GM21723 (cell line): ENCODE measurements around the gene CETN2.
"Not testable (repeated sequence)": the region's sequence is repeated elsewhere in the genome, so short reads cannot be mapped to it uniquely, and the experiment has no call there.

Experiments used
- ATAC-seq: cut with Tn5 transposase; IDR thresholded peaks from one replicate; pipeline ENCODE4 v1.9.1; 2021; ENCODE audit warnings: mild to moderate bottlenecking, moderate library complexity; ENCODE audit not compliant: unreplicated experiment

The CETN2 gene

GRCh38 chrX:152830312-152831305, at the start of gene CETN2, which contains the start of gene NSDHL:
Gene CETN2, minus strand, starts transcription at chrX:152830757. Its CDS starts 47 bp downstream, at chrX:152830710.
Gene NSDHL, plus strand, starts transcription at chrX:152831063. Its CDS starts 15,262 bp downstream, at chrX:152846325.
- peak; percentile 99 for ATAC-seq

DNA sequence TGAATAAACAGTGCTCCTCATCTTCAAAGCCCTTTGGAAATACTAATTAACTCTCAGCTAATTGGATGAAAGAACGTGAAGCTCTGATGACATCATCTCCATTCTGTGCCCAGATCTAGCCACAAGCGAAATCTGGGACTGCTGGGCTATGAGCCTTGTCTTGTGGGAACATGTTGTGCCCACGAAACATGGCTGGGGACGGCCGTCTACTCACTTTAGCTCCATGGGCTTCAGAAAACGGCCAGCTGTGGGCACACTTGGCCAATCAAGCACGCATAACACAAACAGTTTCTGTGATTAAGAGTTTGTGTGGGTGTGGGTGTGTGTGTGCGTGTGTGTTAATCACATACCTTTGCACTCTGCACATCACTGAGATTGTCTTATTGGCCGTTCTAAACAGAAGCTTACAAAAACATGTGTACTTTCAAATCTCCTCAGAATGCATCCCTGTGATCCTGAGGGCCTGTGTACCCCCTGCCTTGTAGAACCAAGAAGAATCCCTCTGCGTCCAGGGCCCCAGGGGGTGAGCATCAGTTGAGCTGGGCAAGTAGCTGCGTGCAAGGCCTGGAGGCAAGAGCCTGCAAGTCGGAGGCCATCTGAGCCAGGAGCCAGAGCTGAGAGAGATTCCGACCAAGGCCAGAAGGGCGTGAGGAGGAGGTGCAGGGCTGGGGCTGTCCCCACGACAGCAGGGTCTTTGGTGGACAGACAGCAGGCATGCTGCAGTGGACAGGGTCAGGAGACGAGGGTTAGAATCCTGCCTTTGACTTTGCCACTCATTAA, 48.6 kb upstream of the CETN2 start:
- ATAC-seq, result no peak

GRCh38 chrX:152876931-152877840, 46.6 kb upstream of the CETN2 start:
- no peak for ATAC-seq

DNA sequence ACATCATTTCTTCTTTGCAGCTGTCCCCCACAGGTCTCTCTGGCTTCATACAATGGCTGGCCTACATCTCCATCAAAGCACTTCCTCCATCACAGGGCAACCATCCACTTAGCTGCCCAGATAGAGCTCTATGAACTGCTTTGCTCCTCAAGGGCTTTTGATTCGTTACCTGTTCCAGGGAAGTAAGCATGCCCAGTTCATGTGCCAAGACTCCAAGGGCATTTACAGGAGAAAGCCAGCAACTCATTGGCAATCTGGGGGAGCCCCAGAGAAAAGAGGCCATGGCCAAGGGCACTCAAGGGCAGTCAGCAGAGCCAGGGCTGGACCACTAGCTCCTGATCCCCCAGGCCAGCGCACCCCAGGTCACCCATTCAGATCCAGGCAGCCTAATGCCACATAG, 42.8 kb upstream of the CETN2 start:
- no peak for ATAC-seq

DNA sequence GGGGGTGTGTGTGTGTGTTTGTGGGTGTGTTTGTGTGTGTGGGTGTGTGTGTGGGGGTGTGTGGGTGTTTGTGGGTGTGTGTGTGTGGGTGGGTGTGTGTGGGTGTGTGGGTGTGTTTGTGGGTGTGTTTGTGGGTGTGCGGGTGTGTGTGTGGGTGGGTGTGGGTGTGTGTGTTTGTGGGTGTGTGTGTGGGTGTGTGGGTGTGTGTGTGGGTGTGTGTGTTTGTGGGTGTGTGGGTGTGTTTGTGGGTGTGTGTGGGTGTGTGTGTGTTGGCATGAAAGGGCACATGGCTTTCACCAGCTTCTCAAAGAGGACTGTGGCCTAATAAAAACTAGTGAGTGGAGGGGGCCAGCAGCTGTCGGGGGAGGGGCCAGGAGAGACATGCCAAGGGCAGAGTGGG, 42.0 kb upstream of the CETN2 start:
- ATAC-seq, result no peak

GRCh38 chrX:152871260-152871659, 40.7 kb upstream of the CETN2 start:
- ATAC-seq, result no peak

DNA sequence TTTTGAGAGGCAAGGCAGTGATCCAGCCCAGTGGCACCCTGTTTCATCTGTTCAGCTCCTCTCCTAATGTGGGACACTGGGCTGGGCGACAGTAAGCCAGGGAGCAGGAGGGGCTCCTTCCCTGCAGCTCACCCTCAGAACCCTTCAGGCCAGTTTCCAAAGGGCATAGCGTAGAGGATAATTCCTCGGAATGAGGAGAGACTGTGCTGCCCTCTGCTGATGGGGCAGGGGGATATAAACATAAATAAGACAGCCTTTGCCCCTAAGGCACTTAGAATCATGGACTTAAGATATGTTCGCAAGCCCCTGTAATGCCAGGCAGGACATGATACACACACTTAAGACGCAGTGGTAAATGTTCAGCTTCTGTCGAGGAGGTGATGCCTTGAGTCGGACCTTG, 39.4 kb upstream of the CETN2 start:
- ATAC-seq, result no peak

- no peak for ATAC-seq
Measured at GRCh38 chrX:152866386-152866785, 35.8 kb upstream of the CETN2 start.

- ATAC-seq, result no peak
Measured at GRCh38 chrX:152865232-152865920, 34.8 kb upstream of the CETN2 start.

GRCh38 chrX:152861826-152862225, 31.3 kb upstream of the CETN2 start:
- ATAC-seq, result no peak

GRCh38 chrX:152861116-152861515, 30.6 kb upstream of the CETN2 start:
- no peak for ATAC-seq

DNA sequence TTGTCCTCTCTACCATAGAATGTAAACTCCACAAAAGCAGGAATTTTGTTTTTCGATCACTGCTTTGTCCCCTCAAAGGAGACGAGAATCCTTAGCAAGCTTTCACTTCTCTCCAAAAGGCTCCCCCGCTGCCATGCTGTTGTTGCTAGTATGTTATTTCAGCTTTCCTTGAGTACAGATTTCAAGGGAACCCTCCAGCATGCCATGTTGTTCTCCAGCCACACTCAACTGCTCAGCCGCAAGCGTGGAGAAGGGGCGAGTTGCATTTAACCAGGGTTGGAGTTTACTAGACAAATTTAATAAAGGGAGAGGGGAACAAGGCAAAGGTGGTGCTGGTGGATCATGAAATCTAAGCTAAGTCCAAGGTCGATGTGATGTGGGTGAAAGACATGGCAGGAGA, 23.4 kb upstream of the CETN2 start:
- no peak for ATAC-seq

- no peak for ATAC-seq
Measured at GRCh38 chrX:152850465-152850864, 19.9 kb upstream of the CETN2 start.

DNA sequence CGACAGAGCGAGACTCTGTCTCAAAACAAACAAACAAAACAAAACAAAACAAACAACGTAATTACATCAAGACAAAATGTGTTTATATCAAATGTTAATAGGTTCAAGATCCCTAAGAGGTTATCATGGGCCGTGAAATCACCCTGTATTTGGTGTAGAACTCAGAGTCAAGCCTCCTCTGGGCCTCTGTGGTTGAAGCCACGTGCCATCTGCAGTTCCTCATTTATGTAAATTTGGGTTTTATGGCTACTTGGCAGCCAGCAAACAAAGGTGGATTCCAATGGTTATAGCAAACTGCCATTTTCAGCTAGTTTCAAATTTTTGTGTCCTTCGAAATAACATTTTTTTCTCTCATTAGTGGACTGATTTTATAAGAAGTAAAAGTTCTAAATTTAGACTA, 16.7 kb upstream of the CETN2 start:
- no peak for ATAC-seq

DNA sequence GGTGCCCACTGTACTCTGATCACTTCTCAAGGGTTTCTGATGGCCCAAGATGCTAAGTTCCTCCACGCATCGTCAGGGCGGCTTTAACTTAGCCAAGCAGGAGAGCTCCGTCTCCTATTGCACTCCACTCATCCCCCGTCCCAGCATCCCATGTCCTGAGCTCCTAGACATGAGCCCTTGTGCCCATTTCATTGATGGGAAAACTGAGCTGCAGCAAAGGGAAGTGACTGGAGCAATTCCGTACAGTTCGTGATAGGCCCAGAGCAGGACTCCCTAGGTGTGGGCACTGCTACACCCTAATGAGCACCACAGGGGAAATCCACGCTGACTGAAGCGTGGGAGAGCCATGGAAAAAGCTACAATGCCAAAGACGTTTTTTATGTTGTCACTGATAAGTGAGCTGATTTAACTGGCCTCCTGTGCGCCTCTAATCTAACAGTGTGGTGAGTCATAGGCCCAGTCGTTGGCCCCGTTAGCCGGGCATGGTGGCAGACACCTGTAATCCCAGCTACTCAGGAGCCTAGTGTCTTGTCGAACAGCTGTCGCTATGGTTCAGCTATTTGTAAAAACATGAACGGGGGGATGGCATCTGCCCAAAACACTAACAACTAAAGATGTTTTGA, 15.2 kb upstream of the CETN2 start:
- no peak for ATAC-seq

DNA sequence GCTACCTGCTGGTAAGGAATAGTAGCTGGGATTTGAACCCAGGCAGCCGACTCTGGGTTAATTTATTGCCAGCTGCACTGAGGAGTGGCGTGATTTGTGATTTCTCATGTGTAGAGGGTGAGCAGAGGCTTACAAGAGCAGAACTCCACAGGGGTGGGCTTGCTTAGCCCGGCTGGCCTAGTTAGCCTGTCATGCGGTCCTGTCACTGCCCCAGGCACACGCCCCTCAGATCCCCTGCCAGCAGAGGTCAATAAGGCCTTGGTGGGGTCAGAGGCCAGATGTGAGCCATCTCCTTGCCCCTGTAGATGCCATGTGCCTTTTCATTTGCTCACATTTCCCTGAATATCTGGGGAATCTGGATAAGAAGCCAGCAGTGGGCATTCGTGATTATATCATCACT, 13.7 kb upstream of the CETN2 start:
- ATAC-seq, result no peak

DNA sequence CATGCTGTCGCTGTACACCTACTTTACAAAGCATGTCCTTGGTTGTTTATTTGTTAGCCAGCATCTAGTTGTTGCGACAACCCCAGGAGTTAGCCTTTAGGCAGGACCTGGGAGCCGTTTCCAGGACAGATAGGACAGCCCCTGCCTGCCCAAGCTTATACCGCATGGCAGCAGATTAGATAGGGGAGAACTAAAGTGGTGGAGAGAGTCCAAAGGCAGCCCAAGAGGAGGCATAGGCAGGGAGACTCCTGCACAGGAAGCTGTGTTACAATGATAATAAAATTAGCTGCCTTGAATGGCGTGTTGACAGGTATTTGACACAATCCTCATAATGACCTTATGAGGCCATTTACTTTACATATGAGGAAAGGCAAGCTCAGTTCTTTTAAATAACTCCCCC, 13.3 kb upstream of the CETN2 start:
- no peak for ATAC-seq

DNA sequence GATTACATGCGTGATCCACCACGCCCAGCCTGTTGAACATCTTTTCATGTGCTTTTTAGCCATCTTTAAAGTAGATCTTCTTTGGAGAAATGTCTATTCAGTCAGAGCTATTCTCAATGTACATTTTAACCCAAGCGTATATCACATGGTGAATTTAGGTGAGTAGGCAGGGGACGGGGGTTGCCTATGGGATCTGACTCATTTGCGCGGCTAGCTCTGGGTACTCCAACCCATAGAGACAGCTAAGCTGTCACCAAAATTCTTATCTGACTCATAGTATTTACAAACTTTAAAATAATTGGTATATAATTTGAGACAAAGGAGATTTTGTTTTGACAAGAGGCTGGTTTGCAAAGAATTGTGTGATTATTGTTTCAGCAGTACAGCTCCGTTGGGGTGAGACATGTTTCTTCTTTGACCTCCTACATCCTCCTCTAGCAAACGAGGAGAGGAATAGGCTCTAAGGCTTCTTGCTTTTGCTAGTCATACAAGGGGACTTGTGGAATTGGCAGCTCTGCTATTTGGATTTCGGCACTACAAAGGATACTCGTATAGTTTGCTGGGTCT, 12.3 kb upstream of the CETN2 start:
- no peak for ATAC-seq

DNA sequence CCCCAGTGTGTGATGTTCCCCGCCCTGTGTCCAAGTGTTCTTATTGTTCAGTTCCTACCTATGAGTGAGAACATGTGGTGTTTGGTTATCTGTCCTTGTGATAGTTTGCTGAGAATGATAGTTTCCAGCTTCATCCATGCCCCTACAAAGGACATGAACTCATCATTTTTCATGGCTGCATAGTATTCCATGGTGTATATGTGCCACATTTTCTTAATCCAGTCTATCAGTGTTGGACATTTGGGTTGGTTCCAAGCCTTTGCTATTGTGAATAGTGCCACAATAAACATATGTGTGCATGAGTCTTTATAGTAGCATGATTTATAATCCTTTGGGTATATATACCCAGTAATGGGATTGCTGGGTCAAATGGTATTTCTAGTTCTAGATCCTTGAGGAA, 4.9 kb upstream of the CETN2 start:
- not testable (repeated sequence) for ATAC-seq
